GM21515 (cell line): ENCODE results near the gene FAM107B.

ENCODE experiments used
- ATAC-seq: cut with Tn5 transposase; IDR thresholded peaks from one replicate; pipeline ENCODE4 v1.9.1; 2021; ENCODE audit not compliant: unreplicated experiment

Gene FAM107B

DNA sequence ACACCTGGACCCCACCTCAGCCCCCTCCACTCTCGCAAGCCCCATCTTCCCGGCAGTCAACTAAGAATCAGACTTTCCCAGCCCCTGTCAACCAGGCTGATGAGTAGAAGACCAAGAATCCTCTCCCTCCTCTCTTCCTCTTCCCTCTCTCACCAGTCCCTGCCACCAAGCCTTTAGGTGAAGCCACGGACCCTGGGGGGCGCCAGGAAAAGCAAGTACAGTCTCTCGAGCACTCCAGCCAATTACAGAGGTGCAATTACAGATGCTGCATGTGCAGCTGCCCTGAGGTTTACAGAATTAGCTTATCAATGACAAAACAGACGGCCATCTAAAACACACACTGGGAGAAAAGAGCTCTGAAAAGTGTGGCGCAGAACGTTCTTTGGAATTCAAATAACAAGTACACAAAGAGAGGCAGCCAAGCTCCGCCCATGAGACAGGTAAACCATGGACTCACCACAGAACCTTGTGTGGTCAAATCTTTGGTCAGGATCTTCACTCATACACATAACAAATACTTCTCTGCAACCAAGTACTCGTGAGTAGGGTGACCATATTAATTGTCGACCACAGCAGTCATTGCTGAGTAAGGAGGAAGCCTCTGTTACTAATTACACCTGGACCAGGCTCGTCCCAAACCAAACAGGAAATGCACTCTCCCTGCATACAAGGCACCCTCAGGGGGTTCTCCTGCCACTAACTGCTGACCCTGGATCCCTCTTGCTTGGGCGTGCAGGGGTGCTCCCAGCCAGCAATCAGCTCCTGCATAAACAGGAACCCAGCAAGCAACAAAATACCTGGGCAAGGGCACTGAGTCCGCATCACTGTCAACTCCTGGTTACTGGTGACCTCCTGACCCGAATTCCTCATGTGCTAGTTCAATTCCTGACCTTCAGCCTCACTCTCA, 189.2 kb downstream of the FAM107B start:
- ATAC-seq: no peak

DNA sequence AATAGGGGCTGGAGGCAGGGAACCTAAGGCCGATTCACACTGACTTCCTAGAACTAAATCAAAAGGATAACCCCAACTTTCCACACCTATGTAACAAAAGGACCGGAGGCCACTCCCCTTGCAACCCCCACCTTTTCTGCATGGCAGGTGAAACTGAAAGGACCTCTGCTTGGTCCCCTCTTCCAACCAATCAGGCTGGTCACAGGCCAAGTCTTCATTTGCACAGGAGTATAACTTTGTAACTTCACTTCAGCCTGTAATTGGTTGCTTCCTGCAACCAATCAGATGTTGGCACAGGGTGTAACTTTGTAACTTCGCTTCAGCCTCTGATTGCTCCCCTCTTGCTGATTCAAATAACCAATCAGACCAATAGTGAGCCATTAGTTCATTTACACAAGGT, 190.0 kb downstream of the FAM107B start:
- ATAC-seq: no peak

DNA sequence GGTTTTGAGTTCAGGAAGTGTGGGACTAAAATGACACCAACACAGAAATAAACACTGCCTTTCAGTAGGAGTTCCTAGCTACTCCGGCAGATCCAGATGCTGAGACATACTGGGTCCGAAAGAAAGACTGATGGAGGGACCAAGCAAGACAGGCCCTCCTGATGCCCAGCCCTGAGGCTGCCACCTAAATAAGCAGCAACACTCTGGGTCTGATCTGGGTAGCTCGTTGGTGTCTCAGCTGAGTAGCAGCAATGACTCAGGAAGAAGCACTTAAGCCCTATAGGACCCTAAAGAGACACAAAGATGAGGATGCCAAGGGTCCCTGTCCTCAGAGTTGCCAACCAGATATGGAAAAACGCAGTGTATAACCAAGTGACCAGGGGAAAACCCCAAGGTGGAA, 190.7 kb downstream of the FAM107B start:
- ATAC-seq: no peak

DNA sequence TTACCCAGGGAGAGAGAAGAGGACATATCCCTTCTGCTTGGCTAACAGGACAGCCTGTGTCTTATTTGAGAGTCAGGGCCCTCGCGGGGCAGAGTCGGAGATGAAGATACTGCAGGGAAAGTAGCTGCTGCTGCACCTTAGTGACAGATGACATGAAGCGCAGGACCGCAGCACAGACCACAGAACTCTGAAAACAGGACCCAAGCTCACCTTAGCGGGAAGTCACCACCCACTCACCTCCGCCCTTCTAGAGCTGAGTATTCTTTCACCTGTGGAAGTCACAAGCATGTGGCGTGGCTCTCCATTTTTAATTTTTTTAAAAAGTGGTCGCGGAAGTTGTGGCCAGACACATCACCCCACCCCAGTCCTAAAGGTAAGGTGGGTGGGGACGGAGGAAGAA, 191.4 kb downstream of the FAM107B start:
- ATAC-seq: peak; percentile 50

DNA sequence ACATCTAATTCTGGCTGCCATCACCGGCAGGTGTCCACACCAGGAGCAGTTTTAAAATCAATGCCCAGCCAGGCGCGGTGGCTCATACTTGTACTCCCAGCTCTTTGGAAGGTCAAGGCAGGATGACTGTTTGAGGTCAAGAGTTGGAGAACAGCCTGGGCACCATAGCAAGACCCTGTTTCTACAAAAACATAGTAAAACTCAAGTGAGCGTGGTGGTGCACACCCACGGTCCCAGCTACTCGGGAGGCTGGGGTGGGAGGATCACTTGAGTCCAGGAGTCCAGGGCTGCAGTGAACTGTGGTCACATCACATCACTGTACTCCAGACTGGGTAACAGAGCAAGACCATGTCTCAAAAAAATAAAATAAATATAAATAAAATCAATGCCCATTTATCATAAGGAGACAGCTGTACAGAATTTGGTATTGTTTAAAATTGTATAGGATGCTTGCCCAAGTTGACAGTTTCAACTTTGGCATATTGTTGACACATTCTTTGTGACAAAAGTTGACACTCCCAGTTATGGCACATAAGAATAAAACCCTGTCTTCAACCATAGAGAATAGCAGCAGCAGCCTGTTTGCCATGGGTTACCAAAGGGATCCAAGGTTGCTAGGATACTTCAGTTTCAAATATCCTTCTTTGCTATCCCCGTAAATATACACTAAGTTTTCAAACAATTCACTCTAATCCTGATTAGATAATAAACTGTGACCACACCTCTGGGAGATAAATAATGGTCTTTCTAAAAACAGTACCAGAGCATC, 193.0 kb downstream of the FAM107B start:
- ATAC-seq: no peak

DNA sequence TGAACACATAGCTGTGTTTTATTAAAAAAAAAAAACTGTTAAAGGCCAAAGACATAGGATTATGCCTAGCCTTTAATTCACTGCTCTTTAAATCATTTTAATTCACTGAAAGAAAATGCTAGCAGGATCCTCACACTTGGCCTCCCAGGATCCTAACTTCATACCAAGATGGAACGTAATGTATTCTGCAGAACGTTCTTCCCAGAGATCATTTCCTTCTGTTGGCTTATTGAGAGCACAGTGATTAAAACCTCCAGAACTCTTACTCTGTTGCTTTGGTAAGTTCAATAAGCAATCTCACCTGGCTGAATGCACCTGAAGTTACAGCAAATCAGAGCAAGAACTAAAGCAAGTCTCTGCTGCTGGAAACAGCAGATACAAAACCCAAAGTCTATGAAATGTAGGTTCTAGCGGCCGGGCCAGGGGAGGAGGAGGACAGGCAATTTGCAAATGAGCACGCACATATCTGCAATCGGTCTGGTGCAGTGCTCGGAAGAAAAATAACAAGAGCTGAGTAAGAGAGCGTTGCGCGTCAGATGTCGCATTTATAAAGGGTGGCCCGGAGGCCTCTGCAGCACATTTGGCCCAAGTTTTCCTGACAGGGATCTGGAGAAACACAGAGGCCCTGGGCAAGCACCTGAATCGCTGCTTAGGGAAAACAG, 193.9 kb downstream of the FAM107B start:
- ATAC-seq: no peak

DNA sequence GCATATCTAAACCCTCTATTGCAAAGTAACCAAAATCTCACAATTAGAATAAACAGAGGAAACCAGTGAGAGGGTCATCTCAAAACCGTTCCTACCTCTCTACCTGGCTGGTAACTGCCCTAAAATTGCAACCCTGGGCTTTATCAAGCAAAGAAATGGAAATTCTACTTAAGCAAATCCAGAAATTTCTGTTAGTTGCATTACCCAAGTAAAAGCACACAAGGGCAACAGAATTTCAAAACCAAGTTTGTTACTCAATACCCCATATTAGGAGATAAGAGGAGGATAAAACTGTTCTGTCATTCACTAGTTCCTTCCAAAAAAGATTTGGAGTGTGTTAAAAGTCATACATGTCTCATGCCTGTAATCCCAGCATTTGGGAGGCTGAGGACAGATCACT, 195.3 kb downstream of the FAM107B start:
- ATAC-seq: no peak

DNA sequence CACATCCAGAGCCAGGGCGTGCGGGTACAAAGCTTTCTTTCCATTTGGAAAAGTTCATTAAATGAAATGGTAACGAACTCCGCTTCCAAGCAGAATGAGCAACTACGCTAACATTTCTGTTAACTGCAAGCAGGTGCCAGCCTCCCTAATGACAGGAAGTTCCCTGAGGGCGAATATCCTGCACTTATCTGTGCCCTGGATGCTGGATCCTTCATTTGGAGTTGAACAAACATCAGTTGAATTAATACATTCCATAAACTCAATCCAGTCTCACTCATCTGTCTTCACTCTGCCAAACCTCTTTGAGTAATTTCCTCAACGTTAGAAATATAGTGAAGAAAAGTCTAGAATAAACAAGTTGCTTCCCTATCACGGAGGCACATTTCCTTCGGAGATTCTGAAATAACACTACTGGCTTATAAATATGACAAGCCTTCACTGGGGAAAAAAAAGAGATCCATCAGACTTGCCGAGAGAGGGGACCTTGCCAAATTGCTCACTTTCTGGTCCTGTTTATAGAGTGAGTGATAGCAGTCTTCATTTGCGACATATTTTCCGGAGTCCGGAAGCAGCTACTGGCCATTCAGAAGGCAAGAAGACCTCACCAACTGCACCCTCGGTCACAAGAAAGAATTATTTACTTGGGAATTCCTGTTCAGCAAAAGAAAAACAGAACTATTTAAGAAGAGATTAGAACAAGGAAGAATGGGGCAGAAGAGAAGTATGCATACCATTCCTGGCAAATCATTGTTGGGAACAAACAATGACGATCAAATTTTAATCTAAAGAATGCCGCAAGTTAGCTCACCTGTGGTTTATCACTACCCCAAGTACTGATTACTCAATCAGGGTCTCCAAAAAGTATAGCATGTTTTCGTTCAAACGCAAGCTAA, 196.4 kb downstream of the FAM107B start:
- ATAC-seq: no peak

DNA sequence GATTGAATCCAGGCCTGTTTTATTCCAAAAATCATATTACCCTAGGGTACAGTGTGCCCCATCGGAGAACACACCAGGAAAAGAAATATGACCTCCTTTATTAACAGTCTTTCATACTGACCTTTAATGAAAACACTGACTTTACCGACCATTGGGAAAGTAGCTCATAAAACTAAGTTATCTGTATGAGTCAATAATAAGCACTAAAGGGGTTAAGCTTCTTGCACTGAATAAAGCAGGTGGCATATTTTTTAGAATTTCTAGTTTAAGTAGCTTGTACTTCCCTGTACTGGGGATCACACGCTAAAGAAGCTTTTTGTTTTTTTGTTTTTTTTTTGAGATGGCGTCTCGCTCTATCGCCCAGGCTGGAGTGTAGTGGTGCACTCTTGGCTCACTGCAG, 199.8 kb downstream of the FAM107B start:
- ATAC-seq: no peak

DNA sequence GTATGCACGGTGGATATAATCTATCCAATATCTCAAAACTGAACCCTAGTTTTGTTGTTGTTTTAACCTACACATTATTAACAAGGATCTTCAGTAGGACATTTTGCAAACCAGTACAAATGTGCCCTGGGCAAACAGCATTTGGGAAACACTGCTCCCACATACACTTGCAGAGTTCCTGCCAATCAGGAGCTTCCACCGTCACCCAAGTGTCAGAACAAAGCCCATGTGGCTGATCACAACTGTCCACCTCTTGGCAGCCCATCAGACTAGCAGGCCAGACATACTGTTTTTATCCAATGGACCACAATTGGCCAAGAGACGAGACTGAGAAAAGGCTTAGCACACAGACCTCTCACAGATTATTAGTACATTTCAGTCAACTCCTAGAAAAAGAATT, 200.4 kb downstream of the FAM107B start:
- ATAC-seq: no peak

DNA sequence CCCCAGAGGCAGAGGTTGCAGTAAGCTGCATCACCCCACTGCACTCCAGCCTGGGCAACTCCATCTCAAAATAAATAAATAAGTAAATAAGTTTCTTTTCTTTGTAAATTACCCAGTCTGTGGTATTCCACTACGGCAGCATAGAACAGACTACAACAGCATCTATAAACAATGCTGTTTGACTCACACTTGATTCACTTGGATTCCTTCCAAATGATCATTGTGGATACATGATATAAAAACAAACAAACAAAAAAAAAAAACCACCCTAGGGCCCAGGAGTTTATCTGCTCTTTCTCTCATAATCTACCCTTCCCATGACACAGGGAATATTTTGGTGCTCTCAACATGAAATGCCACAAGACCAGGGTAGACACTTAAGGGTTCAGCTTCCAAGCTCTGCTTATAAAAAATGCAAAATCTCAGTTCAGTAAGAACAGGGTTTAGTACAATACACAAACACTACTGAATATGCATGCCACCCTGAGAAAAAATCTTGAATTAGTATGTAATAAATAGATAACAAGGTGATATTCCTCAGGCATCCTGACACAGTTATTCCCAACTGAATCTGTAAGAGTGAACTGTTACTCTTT, 200.9 kb downstream of the FAM107B start:
- ATAC-seq: no peak

DNA sequence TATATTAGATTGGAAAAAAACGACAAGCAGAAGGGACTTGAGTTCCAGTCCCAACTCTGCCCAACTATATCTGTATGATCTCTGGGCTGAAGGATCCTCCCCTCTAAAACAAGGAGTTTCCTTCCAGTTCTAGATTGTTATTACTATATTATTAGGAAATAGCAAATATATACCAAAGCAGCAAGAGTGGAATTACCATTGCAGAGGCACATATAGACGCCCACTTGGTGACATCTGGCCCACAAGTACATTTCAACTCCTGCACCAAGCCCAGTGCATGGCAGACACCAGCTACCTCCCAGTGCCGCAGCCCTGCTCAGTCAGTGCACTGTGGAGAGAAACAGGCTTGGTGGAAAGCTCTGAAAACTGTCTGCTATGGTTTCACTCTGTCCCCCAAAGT, 201.9 kb downstream of the FAM107B start:
- ATAC-seq: no peak

DNA sequence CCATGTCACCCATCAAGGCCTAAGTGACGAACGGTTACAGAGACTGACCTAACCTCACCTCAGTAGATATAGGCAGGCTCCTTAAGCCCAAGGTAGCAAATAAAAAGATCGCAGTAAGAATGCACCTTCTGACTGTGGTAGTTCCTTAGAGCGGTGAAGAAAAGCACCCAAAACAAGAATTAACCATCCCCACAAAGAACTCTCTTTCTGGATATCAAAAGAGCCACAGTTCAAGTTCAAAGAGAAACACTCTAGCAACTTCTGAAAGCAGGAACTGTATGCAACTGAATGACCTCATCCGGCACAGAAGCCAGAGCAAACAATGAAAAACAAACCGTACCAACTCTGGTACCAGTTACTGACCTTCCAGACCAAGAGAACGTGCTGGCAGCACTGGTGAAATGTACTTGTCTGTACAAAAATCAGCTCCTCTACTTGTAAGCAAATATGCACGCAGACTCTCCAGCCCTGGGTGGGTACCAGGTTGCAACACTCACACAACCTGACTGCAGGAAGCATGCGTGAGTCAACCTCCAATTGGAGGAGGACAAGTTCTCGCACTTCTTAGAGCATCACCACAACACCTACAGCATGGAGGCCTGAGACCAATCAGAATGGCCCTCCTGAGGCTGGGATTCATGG, 202.7 kb downstream of the FAM107B start:
- ATAC-seq: peak; percentile 76

DNA sequence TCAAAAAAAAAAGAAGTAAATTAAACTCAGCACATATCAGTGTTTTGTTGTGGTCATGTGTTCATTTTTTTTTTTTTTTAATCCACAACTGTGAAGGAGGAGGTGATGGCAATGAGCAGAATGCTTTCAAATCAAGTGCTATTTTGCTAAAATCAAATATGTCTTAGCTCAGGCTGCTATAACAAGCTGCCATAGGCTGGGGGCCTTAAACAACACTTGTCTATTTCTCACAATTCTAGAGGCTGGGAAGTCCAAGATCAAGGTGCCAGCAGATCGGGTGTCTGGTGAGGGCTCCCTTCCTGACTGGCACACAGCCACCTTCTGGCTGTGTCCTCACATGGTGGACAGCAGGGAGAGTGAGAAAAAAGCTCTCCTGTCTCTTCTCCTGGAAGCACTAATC, 203.9 kb downstream of the FAM107B start:
- no peak for ATAC-seq

DNA sequence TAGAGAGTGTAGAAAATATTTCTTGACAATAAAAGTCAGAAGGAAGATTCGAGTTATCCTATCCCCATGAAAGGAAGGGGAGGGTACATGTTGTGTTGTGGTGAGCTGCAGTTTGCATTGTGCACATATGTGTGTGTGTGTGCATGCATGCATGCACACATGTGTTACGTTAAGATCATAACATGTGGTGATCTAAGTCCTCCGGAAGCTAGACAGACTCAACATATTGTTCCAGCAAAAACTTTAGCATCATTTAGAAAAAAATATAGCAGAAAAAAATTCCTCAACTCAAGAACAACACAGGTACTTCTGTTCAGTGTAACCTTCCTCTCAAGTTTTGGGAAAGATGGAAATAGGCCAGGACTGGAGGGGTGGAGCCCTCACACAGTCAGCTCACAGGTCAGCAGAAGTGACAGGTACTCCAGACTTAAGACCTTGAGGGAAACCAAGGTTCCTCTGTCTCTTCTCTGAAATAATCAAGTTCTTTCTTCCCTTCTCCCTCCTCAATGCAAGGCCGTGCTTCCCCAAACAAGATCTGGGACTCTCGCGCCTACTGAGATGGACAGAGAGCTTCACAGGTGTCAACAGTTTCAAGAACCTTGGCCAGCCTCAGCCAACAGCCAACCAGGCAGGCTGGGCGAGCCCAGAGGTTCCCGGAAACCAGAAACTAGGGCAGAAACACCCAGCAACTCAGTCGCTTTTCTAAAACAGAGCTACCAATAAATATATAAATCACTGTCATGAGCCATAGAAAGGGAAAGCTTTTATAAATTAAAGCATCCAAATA, 205.2 kb downstream of the FAM107B start:
- ATAC-seq: no peak

DNA sequence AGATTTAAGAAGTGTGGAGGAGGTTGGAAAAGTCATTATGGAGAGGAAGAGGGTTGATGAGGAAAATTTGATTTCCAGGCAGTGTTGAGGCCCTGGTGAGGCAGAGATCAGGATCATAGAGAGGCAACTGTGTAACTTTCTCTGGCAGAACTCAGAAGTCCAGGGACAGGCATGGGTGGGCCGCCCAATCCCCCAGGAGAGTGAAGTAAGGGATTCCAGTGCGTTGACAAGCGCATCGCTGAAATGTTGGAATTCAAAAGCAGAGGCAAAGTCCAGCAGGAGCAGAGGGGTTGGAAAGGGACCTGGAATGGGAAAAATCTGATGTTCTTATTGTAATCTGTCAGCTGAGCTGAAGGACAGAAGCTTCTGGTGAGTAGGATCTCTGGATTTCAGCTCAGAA, 207.3 kb downstream of the FAM107B start:
- ATAC-seq: no peak

DNA sequence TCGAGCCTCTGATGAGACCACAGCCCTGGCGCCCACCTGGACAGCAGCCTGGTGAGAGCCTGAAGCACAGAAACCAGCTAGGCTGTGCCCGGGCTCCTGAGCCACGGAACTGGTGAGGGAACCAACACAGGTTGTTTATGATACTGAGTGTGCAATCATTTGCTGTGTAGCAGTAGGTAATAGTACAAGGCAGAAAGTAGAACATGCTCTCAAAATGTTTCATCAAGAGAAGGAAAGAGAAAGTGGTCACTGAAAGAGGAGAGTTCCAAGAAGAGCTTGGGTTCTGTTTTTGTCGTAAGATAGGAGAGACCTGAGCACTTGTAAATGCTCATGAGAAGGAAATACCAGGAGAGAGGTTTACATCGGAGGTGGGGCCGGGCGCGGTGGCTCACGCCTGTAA, 208.2 kb downstream of the FAM107B start:
- ATAC-seq: no peak

DNA sequence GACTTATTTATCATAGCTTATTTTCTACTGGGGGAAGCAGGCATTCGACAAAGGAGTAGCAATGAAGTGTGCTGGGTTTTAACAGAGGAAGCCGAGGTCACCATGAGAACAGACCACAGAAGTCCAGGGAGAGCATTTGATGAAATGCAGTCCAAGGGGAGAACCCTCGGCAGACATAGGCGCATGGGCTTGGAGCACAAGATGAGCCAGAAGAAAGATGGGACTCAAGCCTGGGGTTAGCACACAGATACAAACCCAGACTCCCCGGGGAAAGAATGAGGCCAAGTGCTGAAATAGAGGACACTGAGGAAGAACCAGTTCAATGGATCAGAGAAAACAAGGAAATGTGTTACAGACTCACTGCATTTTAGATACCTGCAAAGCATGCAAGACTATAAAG, 209.5 kb downstream of the FAM107B start:
- ATAC-seq: no peak

DNA sequence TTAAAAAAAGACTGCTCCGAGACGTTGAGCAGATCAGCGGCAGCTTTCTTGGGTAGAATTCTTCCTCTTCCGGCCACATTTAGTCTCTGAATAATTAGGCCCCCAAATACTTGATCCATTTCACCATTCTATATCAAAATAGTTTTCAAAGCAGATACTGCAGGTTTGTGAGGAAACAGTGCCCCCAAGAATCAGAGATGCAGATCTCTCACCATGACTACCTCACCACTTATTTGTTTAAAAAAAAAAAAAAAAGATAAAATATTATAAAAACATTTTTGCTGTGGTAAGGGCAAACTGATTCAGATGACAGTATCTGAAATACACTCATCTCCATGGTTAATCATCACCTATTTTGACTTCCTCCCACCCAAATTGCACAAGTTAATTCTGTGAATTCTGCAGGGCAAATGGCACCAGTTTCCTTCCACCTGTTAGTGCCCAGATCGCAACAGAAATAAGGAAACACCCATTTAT, 210.4 kb downstream of the FAM107B start:
- ATAC-seq: no peak
